Glomerular endothelial cell (primary cell): ENCODE data around the gene NOVA2. TPM values are rescaled to one million over a fixed set of nuclear protein-coding genes. Genes with fewer than 3 reads are reported as not detected.

ENCODE experiments used
- DNase-seq: peaks from one replicate; pipeline ENCODE4 v3.0.0-alpha.2; 2011; ENCODE audit warnings: low read depth, low spot score; ENCODE audit errors: extremely low read depth
- total RNA-seq: library from RNA; depleted of rRNA; stranded (reverse); fragments of >200 nt; gene quantifications from 2 replicates; pipeline ENCODE4 v1.2.3, GENCODE V29; 2015

The NOVA2 gene
- total RNA-seq, 1 donor from 2014 or later, result 23.2 TPM

GRCh38 chr19:46002678-46003275, 29.1 kb upstream of the NOVA2 start:
- no peak for DNase-seq

GRCh38 chr19:46000491-46001246, 27.0 kb upstream of the NOVA2 start:
- no peak for DNase-seq

- DNase-seq, result no peak
Measured at GRCh38 chr19:45999653-46000121, 26.0 kb upstream of the NOVA2 start.

- no peak for DNase-seq
Measured at GRCh38 chr19:45998834-45999233, 25.2 kb upstream of the NOVA2 start.

- DNase-seq, result no peak
Measured at GRCh38 chr19:45996933-45997332, 23.3 kb upstream of the NOVA2 start.

- no peak for DNase-seq
Measured at GRCh38 chr19:45995715-45996385, 22.2 kb upstream of the NOVA2 start.

- DNase-seq, result peak; percentile 100
Measured at GRCh38 chr19:45994998-45995714, 21.5 kb upstream of the NOVA2 start, which contains the start of gene CCDC61. Gene CCDC61 (plus strand): TSS chr19:45995467. CDS start chr19:46003019, 7,552 bp downstream.

- no peak for DNase-seq
Measured at GRCh38 chr19:45994456-45994997, 20.9 kb upstream of the NOVA2 start.

GRCh38 chr19:45990113-45990728, 16.6 kb upstream of the NOVA2 start:
- no peak for DNase-seq

- no peak for DNase-seq
Measured at GRCh38 chr19:45985321-45985720, 11.7 kb upstream of the NOVA2 start.

GRCh38 chr19:45981350-45981749, 7.7 kb upstream of the NOVA2 start:
- DNase-seq, result no peak

GRCh38 chr19:45978156-45978555, 4.5 kb upstream of the NOVA2 start:
- DNase-seq, result no peak

- DNase-seq, result no peak
Measured at GRCh38 chr19:45976178-45976577, 2.5 kb upstream of the NOVA2 start.

GRCh38 chr19:45975306-45976070, 1.8 kb upstream of the NOVA2 start:
- DNase-seq, result no peak

- no peak for DNase-seq
Measured at GRCh38 chr19:45972947-45973540, 621 bp downstream of the NOVA2 start.

- DNase-seq, result no peak
Measured at GRCh38 chr19:45972081-45972946, 1.4 kb downstream of the NOVA2 start.

GRCh38 chr19:45971260-45971902, 2.3 kb downstream of the NOVA2 start:
- no peak for DNase-seq

GRCh38 chr19:45969676-45970075, 4.0 kb downstream of the NOVA2 start:
- DNase-seq, result no peak
